ENCODE data around the gene TMEM88.

TMEM88 gene

GRCh38 chr17:7844292-7845154 is 10.3 kb upstream of the TMEM88 start:
- DNase-seq = peak in 1 of 2 experiments; percentile 81

DNA sequence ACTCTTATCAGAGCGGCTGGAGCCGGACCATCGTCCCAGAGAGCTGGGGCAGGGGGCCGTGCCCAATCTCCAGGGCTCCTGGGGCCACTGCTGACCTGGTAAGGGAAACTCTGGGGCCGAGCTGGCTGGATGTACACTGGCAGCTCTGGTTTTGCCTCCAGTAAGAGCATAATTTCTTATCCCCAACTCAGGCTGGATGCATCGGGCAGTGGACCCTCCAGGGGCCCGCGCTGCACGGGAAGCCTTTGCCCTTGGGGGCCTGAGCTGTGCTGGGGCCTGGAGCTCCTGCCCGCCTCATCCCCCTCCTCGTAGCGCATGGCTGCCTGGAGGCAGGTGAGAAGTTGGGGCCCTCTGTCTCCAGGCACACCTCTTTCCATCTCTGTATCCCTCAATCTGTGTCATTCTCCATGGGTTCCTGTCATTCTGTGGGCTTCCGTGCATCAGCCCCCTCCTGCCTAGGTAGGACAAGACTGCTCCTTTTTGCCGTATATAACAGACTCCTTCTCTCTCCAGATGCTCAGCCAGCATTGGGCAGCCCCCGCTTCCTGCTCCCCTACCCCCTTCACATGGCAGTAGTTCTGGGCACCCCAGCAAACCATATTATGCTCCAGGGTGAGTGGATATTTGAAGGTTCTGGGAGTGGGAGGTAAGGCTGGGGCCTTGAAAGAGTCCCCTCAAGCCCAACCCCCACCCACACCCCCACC is 9.4 kb upstream of the TMEM88 start:
- no peak for DNase-seq

- no peak for DNase-seq
These were observed 8.7 kb upstream of the TMEM88 start for GRCh38 chr17:7846063-7846735.

DNA sequence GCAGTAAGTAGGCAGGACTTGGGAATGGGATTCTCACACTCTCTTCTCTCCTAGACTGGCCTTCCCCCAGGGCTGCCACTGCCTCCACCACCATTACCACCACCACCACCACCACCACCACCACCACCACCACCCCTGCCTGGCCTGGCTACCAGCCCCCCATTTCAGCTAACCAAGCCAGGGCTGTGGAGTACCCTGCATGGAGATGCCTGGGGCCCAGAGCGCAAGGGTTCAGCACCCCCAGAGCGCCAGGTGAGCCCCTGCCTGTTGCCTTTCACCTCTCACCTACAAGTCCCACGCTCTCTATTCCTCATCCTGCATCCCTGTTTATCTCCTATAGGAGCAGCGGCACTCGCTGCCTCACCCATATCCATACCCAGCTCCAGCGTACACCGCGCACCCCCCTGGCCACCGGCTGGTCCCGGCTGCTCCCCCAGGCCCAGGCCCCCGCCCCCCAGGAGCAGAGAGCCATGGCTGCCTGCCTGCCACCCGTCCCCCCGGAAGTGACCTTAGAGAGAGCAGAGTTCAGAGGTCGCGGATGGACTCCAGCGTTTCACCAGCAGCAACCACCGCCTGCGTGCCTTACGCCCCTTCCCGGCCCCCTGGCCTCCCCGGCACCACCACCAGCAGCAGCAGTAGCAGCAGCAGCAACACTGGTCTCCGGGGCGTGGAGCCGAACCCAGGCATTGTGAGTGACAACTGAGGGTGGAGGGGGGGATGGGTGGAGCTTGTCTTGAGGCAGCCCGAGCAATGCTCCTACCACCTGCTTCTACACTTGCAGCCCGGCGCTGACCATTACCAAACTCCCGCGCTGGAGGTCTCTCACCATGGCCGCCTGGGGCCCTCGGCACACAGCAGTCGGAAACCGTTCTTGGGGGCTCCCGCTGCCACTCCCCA is 7.9 kb upstream of the TMEM88 start:
- DNase-seq = no peak

DNA sequence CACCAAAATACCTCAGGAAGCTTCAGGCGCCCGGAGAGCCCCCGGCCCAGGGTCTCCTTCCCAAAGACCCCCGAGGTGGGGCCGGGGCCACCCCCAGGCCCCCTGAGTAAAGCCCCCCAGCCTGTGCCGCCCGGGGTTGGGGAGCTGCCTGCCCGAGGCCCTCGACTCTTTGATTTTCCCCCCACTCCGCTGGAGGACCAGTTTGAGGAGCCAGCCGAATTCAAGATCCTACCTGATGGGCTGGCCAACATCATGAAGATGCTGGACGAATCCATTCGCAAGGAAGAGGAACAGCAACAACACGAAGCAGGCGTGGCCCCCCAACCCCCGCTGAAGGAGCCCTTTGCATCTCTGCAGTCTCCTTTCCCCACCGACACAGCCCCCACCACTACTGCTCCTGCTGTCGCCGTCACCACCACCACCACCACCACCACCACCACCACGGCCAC is 6.7 kb upstream of the TMEM88 start:
- DNase-seq = no peak

DNA sequence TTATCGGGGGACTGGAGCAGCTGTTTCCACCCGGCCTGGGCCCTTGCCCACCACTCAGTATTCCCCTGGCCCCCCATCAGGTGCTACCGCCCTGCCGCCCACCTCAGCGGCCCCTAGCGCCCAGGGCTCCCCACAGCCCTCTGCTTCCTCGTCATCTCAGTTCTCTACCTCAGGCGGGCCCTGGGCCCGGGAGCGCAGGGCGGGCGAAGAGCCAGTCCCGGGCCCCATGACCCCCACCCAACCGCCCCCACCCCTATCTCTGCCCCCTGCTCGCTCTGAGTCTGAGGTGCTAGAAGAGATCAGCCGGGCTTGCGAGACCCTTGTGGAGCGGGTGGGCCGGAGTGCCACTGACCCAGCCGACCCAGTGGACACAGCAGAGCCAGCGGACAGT is 6.1 kb upstream of the TMEM88 start:
- no peak for DNase-seq

DNA sequence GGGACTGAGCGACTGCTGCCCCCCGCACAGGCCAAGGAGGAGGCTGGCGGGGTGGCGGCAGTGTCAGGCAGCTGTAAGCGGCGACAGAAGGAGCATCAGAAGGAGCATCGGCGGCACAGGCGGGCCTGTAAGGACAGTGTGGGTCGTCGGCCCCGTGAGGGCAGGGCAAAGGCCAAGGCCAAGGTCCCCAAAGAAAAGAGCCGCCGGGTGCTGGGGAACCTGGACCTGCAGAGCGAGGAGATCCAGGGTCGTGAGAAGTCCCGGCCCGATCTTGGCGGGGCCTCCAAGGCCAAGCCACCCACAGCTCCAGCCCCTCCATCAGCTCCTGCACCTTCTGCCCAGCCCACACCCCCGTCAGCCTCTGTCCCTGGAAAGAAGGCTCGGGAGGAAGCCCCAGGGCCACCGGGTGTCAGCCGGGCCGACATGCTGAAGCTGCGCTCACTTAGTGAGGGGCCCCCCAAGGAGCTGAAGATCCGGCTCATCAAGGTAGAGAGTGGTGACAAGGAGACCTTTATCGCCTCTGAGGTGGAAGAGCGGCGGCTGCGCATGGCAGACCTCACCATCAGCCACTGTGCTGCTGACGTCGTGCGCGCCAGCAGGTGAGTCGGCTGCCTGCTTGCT is 5.6 kb upstream of the TMEM88 start:
- DNase-seq = no peak

DNA sequence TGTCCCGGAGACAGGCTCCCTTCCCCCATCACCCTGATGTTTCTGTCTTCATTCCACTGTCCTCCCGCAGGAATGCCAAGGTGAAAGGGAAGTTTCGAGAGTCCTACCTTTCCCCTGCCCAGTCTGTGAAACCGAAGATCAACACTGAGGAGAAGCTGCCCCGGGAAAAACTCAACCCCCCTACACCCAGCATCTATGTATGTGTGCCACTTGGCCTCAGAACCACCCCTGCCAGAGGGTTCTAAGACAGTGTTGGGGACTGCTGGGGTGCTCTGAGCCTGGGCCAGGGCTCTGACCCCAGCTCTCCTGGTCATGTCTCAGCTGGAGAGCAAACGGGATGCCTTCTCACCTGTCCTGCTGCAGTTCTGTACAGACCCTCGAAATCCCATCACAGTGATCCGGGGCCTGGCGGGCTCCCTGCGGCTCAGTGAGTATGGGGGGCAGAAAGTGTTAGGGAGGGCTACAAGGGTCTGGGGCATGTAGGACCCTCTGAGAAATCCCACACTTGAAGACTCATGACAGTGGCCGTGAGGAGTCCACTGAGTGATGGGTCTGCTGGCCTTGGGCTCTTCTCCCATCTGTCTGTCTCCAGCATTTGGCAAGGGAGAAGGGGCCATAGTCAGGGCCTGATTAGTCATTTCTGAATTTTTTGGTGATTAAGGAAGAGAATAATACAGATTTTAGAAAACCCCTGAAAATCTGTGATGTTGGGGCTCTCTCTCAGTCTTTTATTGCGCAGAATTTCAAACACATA is 4.9 kb upstream of the TMEM88 start:
- no peak for DNase-seq

- no peak for DNase-seq
These were observed 4.0 kb upstream of the TMEM88 start for GRCh38 chr17:7850701-7851437.

DNA sequence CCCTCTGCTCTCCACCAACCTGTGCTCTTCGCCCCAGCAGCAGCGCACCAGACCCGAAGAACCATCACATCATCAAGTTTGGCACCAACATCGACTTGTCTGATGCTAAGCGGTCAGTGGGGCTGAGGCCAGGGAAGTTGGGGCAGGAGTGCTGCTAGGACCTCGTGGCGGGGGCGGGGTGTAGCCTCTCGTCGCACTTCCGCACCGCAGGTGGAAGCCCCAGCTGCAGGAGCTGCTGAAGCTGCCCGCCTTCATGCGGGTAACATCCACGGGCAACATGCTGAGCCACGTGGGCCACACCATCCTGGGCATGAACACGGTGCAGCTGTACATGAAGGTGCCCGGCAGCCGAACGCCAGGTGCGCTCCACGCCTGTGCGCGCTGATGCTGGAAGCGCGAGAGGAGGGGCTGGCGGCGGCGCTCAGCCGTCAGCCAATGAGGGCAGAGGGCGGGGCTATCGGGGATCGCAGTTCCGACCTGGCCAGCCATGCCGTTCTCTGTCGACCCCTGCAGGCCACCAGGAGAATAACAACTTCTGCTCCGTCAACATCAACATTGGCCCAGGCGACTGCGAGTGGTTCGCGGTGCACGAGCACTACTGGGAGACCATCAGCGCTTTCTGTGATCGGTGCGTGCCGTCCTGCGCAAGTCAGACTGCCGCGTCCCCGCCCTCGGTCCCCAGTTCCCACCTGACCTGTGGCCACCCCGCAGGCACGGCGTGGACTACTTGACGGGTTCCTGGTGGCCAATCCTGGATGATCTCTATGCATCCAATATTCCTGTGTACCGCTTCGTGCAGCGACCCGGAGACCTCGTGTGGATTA is 3.2 kb upstream of the TMEM88 start:
- peak; percentile 37 to 81 for DNase-seq

GRCh38 chr17:7852262-7852670 is 2.6 kb upstream of the TMEM88 start:
- no peak for DNase-seq

GRCh38 chr17:7852919-7853690 is 1.8 kb upstream of the TMEM88 start:
- DNase-seq = no peak

DNA sequence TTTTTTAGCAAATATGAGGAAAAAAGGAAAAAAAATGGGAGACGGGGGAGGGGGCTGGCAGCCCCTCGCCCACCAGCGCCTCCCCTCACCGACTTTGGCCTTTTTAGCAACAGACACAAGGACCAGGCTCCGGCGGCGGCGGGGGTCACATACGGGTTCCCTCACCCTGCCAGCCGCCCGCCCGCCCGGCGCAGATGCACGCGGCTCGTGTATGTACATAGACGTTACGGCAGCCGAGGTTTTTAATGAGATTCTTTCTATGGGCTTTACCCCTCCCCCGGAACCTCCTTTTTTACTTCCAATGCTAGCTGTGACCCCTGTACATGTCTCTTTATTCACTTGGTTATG is 1.2 kb upstream of the TMEM88 start:
- no peak for DNase-seq

GRCh38 chr17:7854078-7854777 is 638 bp upstream of the TMEM88 start:
- no peak for DNase-seq

DNA sequence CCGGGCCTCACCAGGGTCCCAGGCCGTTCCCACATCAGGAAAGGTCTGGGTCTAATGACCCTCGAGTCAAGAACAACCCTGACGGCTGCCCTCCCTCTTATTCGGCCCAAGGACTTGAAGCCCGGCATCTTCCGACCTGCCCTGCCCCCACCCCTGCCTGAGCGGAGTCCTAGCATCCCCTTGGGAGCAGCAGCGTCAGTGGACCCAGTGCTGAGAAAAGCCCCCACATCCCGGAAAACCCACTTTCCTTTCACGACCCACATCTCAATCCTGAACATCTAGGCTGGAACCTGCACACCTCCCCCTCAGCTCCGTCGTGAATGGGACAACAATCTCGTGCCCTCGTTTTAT is 769 bp downstream of the TMEM88 start:
- no peak for DNase-seq

DNA sequence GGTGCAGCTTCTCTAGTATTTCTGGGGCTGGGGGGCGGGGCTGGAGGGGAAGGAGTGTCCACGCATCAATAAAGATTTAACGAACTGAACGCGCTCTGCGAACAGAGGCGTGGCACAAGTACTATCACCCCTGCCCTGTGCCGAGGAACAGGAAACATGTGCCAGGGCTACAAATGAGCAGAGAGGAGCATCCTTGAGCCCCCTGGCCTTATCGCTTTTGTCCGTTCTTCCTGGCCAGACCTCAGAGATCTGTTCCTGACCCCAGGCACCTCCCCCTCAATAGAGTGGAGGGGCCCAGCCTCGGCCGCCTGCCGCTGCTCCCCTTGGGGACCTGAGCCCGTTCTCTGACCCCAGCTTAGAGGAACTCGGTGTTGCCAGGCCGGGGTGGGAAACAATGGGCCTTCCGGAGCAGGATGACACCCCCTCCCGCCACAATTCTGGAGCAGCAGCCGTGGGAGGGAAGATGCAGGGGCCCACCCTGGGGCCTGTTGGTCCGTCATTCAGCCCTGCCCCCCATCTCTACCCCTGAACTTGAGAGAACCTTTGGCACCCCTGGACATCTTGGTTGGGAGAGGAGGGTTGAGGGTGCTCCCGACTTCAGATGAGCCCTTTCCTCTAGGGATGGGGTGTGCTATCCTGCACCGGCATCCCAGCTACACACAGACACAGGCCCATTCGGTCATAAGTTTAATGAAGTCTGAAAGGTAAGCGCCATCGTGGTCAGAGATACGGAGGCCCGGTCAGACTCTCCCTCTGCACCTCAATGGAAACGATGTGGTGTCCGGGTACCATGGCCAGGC is 1.3 kb downstream of the TMEM88 start:
- no peak for DNase-seq
